ENCODE results near the gene GGN. TPM values are rescaled to one million over a fixed set of nuclear protein-coding genes. Genes with fewer than 3 reads are reported as not detected.

GGN gene
- total RNA-seq, 4 donors from 2014 or later = 0.33 to 2.2 (median 0.91) TPM; not detected in 1

DNA sequence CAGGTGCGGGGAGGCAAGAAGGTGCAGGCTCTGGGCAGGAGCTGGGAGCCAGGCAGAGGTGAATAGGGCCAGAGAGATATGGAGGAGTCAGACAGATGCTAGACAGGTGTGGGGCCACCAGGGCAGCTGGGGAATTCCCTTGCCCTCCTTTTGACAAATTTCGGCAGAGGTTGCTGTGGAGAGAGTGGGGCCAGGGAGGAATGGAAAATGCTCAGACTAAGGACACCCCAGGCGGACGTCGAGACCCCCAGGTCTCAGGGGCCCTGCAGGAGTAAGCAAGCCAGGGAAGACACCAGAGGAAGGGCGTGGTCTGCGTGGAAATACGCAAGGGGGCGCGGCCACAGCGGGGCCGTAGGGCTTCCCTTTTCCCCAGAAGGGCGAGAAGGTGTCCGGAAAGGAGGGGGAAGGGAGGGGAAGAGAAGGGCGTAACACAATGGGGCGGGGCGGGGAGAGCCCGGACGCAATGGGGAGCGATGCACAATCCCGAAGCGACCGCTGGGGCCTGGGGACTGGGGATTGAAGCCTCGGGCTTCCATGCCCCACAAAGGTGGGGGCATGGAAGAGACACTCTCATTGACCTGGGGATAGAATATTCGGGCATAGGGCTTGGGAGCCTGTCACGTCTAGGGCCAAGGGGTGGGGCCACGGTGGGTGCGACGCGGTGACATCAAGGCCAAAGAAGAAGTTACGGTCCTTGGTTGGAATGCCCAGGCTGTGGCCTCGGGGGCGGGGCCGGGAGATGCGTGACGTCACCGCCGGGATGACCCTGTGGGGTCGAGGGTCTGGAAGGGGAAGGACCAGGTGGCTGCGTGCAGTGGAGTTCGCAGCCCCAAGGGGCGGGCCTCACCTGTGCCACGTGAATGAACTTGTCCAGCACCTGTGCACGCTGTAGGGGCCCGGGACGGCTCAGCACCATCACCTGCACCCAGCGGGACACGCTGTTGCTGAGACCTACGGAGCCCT is 30.0 kb upstream of the GGN start:
- 11% methylated on average over 31 of the region's 49 CpGs for WGBS

GRCh38 chr19:38417146-38417543 is 29.3 kb upstream of the GGN start:
- Histone ChIP-seq H3K4me3 (no peak overlapping the region), H3K4me1 (peaks cover 10 to 13% (median 12%) of the 10 kb centered on the region in 4 donors), H3K27me3 (peaks cover 0 to 76% (median 9%) of the 10 kb centered on the region in 4 donors), H3K9me3 (no peaks in the 10 kb centered on the region), H3K27ac (replicated peaks in 1 of 4) (no peak overlapping the region), H3K36me3 (no peaks in the 10 kb centered on the region)
- no peak for DNase-seq (ENCODE audit: extremely low spot score)
- WGBS = 77% methylated on average over 8 of the region's 8 CpGs
- intact Hi-C loops (cut with DNase I) = no loop called here
- TF ChIP-seq POLR2A (IDR thresholded peaks at IDR 0.05; ENCODE audit: low read depth) (no peak), POLR2AphosphoS5 (IDR thresholded peaks at IDR 0.05) (no peak), EP300 (IDR thresholded peaks at IDR 0.05) (no peak)
- TF ChIP-seq, protein P1, sequence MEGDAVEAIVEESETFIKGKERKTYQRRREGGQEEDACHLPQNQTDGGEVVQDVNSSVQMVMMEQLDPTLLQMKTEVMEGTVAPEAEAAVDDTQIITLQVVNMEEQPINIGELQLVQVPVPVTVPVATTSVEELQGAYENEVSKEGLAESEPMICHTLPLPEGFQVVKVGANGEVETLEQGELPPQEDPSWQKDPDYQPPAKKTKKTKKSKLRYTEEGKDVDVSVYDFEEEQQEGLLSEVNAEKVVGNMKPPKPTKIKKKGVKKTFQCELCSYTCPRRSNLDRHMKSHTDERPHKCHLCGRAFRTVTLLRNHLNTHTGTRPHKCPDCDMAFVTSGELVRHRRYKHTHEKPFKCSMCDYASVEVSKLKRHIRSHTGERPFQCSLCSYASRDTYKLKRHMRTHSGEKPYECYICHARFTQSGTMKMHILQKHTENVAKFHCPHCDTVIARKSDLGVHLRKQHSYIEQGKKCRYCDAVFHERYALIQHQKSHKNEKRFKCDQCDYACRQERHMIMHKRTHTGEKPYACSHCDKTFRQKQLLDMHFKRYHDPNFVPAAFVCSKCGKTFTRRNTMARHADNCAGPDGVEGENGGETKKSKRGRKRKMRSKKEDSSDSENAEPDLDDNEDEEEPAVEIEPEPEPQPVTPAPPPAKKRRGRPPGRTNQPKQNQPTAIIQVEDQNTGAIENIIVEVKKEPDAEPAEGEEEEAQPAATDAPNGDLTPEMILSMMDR (IDR thresholded peaks at IDR 0.05) = no peak

More for the DNA sequence above, 30.0 kb upstream of the GGN start:
- no peak for DNase-seq (ENCODE audit: extremely low spot score)
- TF ChIP-seq EP300 (IDR thresholded peaks at IDR 0.05) = no peak
- no peak for TF ChIP-seq POLR2AphosphoS5 (IDR thresholded peaks at IDR 0.05)
- TF ChIP-seq, protein P1 (IDR thresholded peaks at IDR 0.05) = no peak
- no peak for TF ChIP-seq POLR2A (IDR thresholded peaks at IDR 0.05; ENCODE audit: low read depth)
- H3K36me3 ChIP-seq = no peaks in the 10 kb centered on the region
- no peak overlapping the region for H3K27ac ChIP-seq (replicated peaks in 1 of 4)
- no peaks in the 10 kb centered on the region for H3K9me3 ChIP-seq
- peaks cover 0 to 83% (median 9%) of the 10 kb centered on the region in 4 donors for H3K27me3 ChIP-seq
- H3K4me1 ChIP-seq = peaks cover 10 to 13% (median 12%) of the 10 kb centered on the region in 4 donors
- peak overlapping the region; percentile 37 to 49 (median 38) for H3K4me3 ChIP-seq
- intact Hi-C loops (cut with DNase I) = no loop called here

GRCh38 chr19:38413416-38413815 is 25.6 kb upstream of the GGN start:
- no peaks in the 10 kb centered on the region for H3K9me3 ChIP-seq
- peaks cover 0 to 44% (median 7%) of the 10 kb centered on the region in 4 donors for H3K27me3 ChIP-seq
- intact Hi-C loops (cut with DNase I) = no loop called here
- H3K36me3 ChIP-seq = peaks cover 0 to 7% (median 0%) of the 10 kb centered on the region in 4 donors
- no peak overlapping the region for H3K27ac ChIP-seq (replicated peaks in 1 of 4)
- H3K4me3 ChIP-seq = no peak overlapping the region
- TF ChIP-seq EP300 (IDR thresholded peaks at IDR 0.05) (no peak), POLR2A (IDR thresholded peaks at IDR 0.05; ENCODE audit: low read depth) (no peak), POLR2AphosphoS5 (IDR thresholded peaks at IDR 0.05) (no peak)
- TF ChIP-seq, protein P1 (IDR thresholded peaks at IDR 0.05) = no peak
- 89% methylated on average over 1 of the region's 6 CpGs for WGBS
- H3K4me1 ChIP-seq = peaks cover 10 to 12% (median 11%) of the 10 kb centered on the region in 4 donors
- no peak for DNase-seq (ENCODE audit: extremely low spot score)

- Histone ChIP-seq H3K9me3 (no peaks in the 10 kb centered on the region), H3K27me3 (peaks cover 0 to 40% (median 7%) of the 10 kb centered on the region in 4 donors), H3K4me1 (peaks cover 6 to 7% (median 7%) of the 10 kb centered on the region in 4 donors), H3K4me3 (no peak overlapping the region), H3K27ac (replicated peaks in 1 of 4) (no peak overlapping the region), H3K36me3 (peaks cover 0 to 11% (median 0%) of the 10 kb centered on the region in 4 donors)
- TF ChIP-seq POLR2A (IDR thresholded peaks at IDR 0.05; ENCODE audit: low read depth) = no peak
- TF ChIP-seq, protein P1 (IDR thresholded peaks at IDR 0.05) = no peak
- no peak for TF ChIP-seq POLR2AphosphoS5 (IDR thresholded peaks at IDR 0.05)
- TF ChIP-seq EP300 (IDR thresholded peaks at IDR 0.05) = no peak
- intact Hi-C loops (cut with DNase I) = no loop called here
- WGBS = 56% methylated on average over 10 of the region's 11 CpGs
- DNase-seq (ENCODE audit: extremely low spot score) = no peak
Observed at GRCh38 chr19:38412961-38413360, 25.1 kb upstream of the GGN start.

All from esophagus muscularis mucosa (tissue), 4 donors.